MM.1S (cell line): ENCODE results near the gene CRYBB2.

Source experiments
- DNase-seq: peaks from one replicate; pipeline ENCODE4 v3.0.0-alpha.2; 2015
- H2AFZ ChIP-seq: fragments of 300-600 bp; sonication (generic); 2 replicates; pipeline ENCODE4 v1.6.0; 2016; ENCODE audit warnings: antibody characterized with exemption, low read length
- H3F3A ChIP-seq: fragments of 300-600 bp; sonication (generic); 2 replicates; pipeline ENCODE4 v1.6.1; 2016; ENCODE audit warnings: mild to moderate bottlenecking, antibody characterized with exemption, low read length, moderate library complexity, mixed read lengths; ENCODE audit not compliant: insufficient read depth
- H3K27ac ChIP-seq: fragments of 300-600 bp; sonication (generic); 2 replicates; pipeline ENCODE4 v1.5.1; 2016; ENCODE audit warnings: mild to moderate bottlenecking, low read length
- H3K27me3 ChIP-seq: fragments of 300-600 bp; sonication (generic); replicated peaks from 2 replicates; pipeline ENCODE4 v1.6.0; 2016; ENCODE audit warnings: low read length; ENCODE audit not compliant: insufficient read depth
- H3K36me3 ChIP-seq: fragments of 300-600 bp; sonication (generic); replicated peaks from 2 replicates; pipeline ENCODE4 v1.6.1; 2016; ENCODE audit warnings: mild to moderate bottlenecking, low read length, mixed read lengths; ENCODE audit not compliant: insufficient read depth
- H3K4me1 ChIP-seq: fragments of 300-600 bp; sonication (generic); 2 replicates; pipeline ENCODE4 v1.6.1; 2016; ENCODE audit warnings: low read length, mixed read lengths
- H3K4me2 ChIP-seq: fragments of 300-600 bp; sonication (generic); 2 replicates; pipeline ENCODE4 v1.6.0; 2016; ENCODE audit warnings: low read depth, low read length
- H3K4me3 ChIP-seq: fragments of 300-600 bp; sonication (generic); 2 replicates; pipeline ENCODE4 v1.5.1; 2016; ENCODE audit warnings: low read length, mixed read lengths
- H3K79me2 ChIP-seq: fragments of 300-600 bp; sonication (generic); 2 replicates; pipeline ENCODE4 v1.6.1; 2016; ENCODE audit warnings: mixed run types, low read length, mixed read lengths
- H3K9ac ChIP-seq: fragments of 300-600 bp; sonication (generic); 2 replicates; pipeline ENCODE4 v1.6.1; 2016; ENCODE audit warnings: low read length, mixed read lengths
- H3K9me2 ChIP-seq: fragments of 300-600 bp; sonication (generic); replicated peaks from 2 replicates; pipeline ENCODE4 v1.6.1; 2016; ENCODE audit warnings: mild to moderate bottlenecking, low read length, mixed read lengths; ENCODE audit not compliant: insufficient read depth
- H3K9me3 ChIP-seq: fragments of 300-600 bp; sonication (generic); replicated peaks from 2 replicates; pipeline ENCODE4 v1.6.1; 2016; ENCODE audit warnings: mild to moderate bottlenecking, low read length, mixed read lengths; ENCODE audit not compliant: insufficient read depth
- H4K20me1 ChIP-seq: fragments of 300-600 bp; sonication (generic); 2 replicates; pipeline ENCODE4 v1.6.1; 2016; ENCODE audit warnings: mild to moderate bottlenecking, low read length, moderate library complexity, mixed read lengths; ENCODE audit not compliant: insufficient read depth
- CTCF ChIP-seq: fragments of 300-600 bp; sonication (generic); IDR thresholded peaks from 2 replicates; pipeline ENCODE4 v1.5.1; 2016; ENCODE audit warnings: antibody characterized with exemption, low read length, mixed read lengths
- EZH2 ChIP-seq: fragments of 300-600 bp; sonication (generic); optimal IDR thresholded peaks from 2 replicates; pipeline ENCODE3; 2017; ENCODE audit warnings: low read depth, mild to moderate bottlenecking, antibody characterized with exemption, low read length, mixed read lengths
- EZH2phosphoT487 ChIP-seq: fragments of 300-600 bp; sonication (generic); IDR thresholded peaks from 2 replicates; pipeline ENCODE4 v1.6.1; 2018; ENCODE audit warnings: antibody characterized with exemption, low read length

The CRYBB2 gene

GRCh38 chr22:25210793-25211192, 8.6 kb upstream of the CRYBB2 start:
- Histone ChIP-seq H3K9me2 (no peaks in the 10 kb centered on the region), H3K4me1 (no peaks in the 10 kb centered on the region), H3K27ac (no peak overlapping the region), H3K4me3 (no peak overlapping the region), H3K9me3 (no peaks in the 10 kb centered on the region), H3K27me3 (peaks cover 52% of the 10 kb centered on the region), H3K79me2 (no peaks in the 10 kb centered on the region), H3F3A (no peaks in the 10 kb centered on the region), H3K4me2 (no peak overlapping the region), H3K9ac (no peak overlapping the region), H3K36me3 (no peaks in the 10 kb centered on the region), H4K20me1 (no peaks in the 10 kb centered on the region), H2AFZ (no peak overlapping the region)
- no peak for TF ChIP-seq EZH2
- TF ChIP-seq CTCF, result no peak
- TF ChIP-seq EZH2phosphoT487, result no peak
- no peak for DNase-seq

- Histone ChIP-seq H3K9me2 (no peaks in the 10 kb centered on the region), H3K9me3 (no peaks in the 10 kb centered on the region), H3K27me3 (peaks cover 49% of the 10 kb centered on the region), H3K36me3 (no peaks in the 10 kb centered on the region), H2AFZ (no peak overlapping the region), H3K4me1 (no peaks in the 10 kb centered on the region), H3K9ac (no peak overlapping the region), H4K20me1 (no peaks in the 10 kb centered on the region), H3K4me2 (no peak overlapping the region), H3K27ac (no peak overlapping the region), H3K4me3 (no peak overlapping the region), H3K79me2 (no peaks in the 10 kb centered on the region), H3F3A (no peaks in the 10 kb centered on the region)
- DNase-seq, result no peak
- TF ChIP-seq EZH2 (no peak), CTCF (no peak), EZH2phosphoT487 (no peak)
Observed at GRCh38 chr22:25212337-25212736, 7.1 kb upstream of the CRYBB2 start.

GRCh38 chr22:25213221-25213620, 6.2 kb upstream of the CRYBB2 start:
- TF ChIP-seq EZH2, result no peak
- no peak for TF ChIP-seq CTCF
- no peak for TF ChIP-seq EZH2phosphoT487
- no peaks in the 10 kb centered on the region for H3K4me1 ChIP-seq
- H3K27me3 ChIP-seq, result peaks cover 49% of the 10 kb centered on the region
- no peak overlapping the region for H2AFZ ChIP-seq
- no peak overlapping the region for H3K27ac ChIP-seq
- no peak for DNase-seq
- no peaks in the 10 kb centered on the region for H3F3A ChIP-seq
- H3K4me2 ChIP-seq, result no peak overlapping the region
- no peaks in the 10 kb centered on the region for H3K36me3 ChIP-seq
- H3K79me2 ChIP-seq, result no peaks in the 10 kb centered on the region
- H3K4me3 ChIP-seq, result no peak overlapping the region
- no peaks in the 10 kb centered on the region for H3K9me3 ChIP-seq
- H4K20me1 ChIP-seq, result no peaks in the 10 kb centered on the region
- no peaks in the 10 kb centered on the region for H3K9me2 ChIP-seq
- no peak overlapping the region for H3K9ac ChIP-seq
